Thyroid gland (tissue), 4 donors: Measurements from ENCODE around the gene MAJIN.

ENCODE experiments used
- POLR2A ChIP-seq, 2 donors: fragments of 450-650 bp; IDR thresholded peaks; one replicate each; pipeline ENCODE4 v1.6.1; 2017; ENCODE audit warnings: antibody characterized with exemption in 2 of 2, mild to moderate bottlenecking in 2 of 2, moderate library complexity in 1 of 2
- TF ChIP-seq, protein P1 (sequence below), 6 experiments: fragments of 200-600 bp in 3 of 6; fragments of 450-650 bp in 3 of 6; sonication (generic) in 3 of 6; IDR thresholded peaks; one replicate each; pipeline ENCODE4 v1.5.1; 2016 to 2019; ENCODE audit warnings: antibody characterized with exemption in 6 of 6, mild to moderate bottlenecking in 2 of 6, inconsistent platforms in 1 of 6, moderate library complexity in 1 of 6

DNA sequence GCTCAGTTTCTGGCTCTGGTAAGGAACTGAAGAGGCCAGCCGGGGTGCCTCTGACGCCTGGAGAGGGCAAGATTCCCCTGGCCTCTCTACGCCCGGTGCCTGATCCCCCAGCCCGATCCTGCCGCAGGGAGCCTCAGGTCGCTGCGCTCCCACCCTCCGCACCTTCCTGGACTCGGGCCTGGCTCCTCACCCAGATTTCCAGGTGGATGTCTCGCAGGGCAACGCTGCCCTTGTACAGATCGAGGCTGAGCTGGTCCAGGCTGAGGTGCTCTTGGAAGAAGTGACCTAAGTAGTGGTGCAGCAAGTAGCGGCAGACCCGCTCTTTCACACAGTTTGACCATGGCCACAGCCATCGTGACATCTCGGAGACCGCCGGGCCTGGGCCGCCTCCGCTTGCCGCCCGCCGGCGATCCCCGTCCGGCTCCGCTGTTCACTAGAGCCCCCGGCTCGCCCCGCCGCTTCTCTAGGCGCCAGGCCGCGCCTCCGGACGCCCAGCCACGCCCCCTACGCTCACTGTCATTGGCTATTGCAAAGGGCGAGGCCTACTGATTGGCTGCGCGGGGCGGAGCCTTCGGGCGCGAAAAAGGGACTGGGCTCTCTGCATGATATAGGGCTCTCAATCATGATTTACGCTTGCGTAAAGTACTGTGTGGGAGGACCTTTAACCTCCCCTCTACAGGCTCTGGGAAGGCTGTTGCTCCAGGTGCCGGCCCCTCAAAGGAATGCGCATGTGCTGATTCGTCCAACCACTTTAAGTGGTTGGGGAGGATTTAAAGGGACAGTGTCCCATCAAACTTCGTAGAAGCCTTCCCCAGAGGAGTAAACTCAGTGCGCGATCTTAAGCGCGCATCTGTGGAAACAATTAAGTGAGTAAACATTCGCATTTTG, 54.9 kb downstream of the MAJIN start, which contains the start of gene ATG2A:
- TF ChIP-seq, protein P1, sequence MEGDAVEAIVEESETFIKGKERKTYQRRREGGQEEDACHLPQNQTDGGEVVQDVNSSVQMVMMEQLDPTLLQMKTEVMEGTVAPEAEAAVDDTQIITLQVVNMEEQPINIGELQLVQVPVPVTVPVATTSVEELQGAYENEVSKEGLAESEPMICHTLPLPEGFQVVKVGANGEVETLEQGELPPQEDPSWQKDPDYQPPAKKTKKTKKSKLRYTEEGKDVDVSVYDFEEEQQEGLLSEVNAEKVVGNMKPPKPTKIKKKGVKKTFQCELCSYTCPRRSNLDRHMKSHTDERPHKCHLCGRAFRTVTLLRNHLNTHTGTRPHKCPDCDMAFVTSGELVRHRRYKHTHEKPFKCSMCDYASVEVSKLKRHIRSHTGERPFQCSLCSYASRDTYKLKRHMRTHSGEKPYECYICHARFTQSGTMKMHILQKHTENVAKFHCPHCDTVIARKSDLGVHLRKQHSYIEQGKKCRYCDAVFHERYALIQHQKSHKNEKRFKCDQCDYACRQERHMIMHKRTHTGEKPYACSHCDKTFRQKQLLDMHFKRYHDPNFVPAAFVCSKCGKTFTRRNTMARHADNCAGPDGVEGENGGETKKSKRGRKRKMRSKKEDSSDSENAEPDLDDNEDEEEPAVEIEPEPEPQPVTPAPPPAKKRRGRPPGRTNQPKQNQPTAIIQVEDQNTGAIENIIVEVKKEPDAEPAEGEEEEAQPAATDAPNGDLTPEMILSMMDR (IDR thresholded peaks at IDR 0.05) = peak in 1 of 6 experiments; percentile 25
- peak; percentile 27 to 92 for TF ChIP-seq POLR2A (IDR thresholded peaks at IDR 0.05)
